Left forelimb (tissue), 1 donor: ENCODE measurements around the gene HACD2.
"Not testable (repeated sequence)": the region's sequence is repeated elsewhere in the genome, so short reads cannot be mapped to it uniquely, and the experiment has no call there.

Source experiments
- DNase-seq: peaks from one replicate; pipeline ENCODE4 v3.0.0-alpha.2; 2018; ENCODE audit warnings: low spot score

Gene HACD2

GRCh38 chr3:123584988-123585937, at the start of gene HACD2:
HACD2 (minus strand) TSS chr3:123585053; CDS start chr3:123585027, 26 bp downstream.
- peak; percentile 98 for DNase-seq

- no peak for DNase-seq
These were observed 49.5 kb upstream of the HACD2 start for GRCh38 chr3:123634149-123635051.

- no peak for DNase-seq
These were observed 48.7 kb upstream of the HACD2 start for GRCh38 chr3:123633530-123633929.

- no peak for DNase-seq
These were observed 47.4 kb upstream of the HACD2 start for GRCh38 chr3:123632161-123632655.

- no peak for DNase-seq
These were observed 44.8 kb upstream of the HACD2 start for GRCh38 chr3:123629747-123630047.

- no peak for DNase-seq
These were observed 44.3 kb upstream of the HACD2 start for GRCh38 chr3:123628996-123629746.

GRCh38 chr3:123627673-123628670, 43.1 kb upstream of the HACD2 start:
- no peak for DNase-seq

GRCh38 chr3:123626881-123627280, 42.0 kb upstream of the HACD2 start:
- no peak for DNase-seq

GRCh38 chr3:123624302-123624701, 39.4 kb upstream of the HACD2 start:
- no peak for DNase-seq

GRCh38 chr3:123623346-123623880, 38.6 kb upstream of the HACD2 start:
- no peak for DNase-seq

GRCh38 chr3:123622766-123623165, 37.9 kb upstream of the HACD2 start:
- no peak for DNase-seq

- DNase-seq, result no peak
These were observed 37.0 kb upstream of the HACD2 start for GRCh38 chr3:123621850-123622189.

GRCh38 chr3:123621186-123621849, 36.5 kb upstream of the HACD2 start:
- DNase-seq, result no peak

GRCh38 chr3:123620343-123620742, 35.5 kb upstream of the HACD2 start:
- no peak for DNase-seq

GRCh38 chr3:123618768-123619484, 34.1 kb upstream of the HACD2 start:
- no peak for DNase-seq

- no peak for DNase-seq
These were observed 33.3 kb upstream of the HACD2 start for GRCh38 chr3:123618076-123618708.

GRCh38 chr3:123616593-123616992, 31.7 kb upstream of the HACD2 start:
- DNase-seq, result no peak

GRCh38 chr3:123613543-123613942, 28.7 kb upstream of the HACD2 start:
- no peak for DNase-seq

- DNase-seq, result not testable (repeated sequence)
These were observed 26.8 kb upstream of the HACD2 start for GRCh38 chr3:123611674-123612073.
